GM18868 (cell line): ENCODE data around the gene UCHL5.

Experiments used
- ATAC-seq: cut with Tn5 transposase; IDR thresholded peaks from one replicate; pipeline ENCODE4 v1.9.1; 2021; ENCODE audit warnings: mild to moderate bottlenecking, moderate library complexity; ENCODE audit not compliant: unreplicated experiment

UCHL5 gene

GRCh38 chr1:192968323-192968722 lies 90.8 kb downstream of the UCHL5 start:
- ATAC-seq: no peak

- no peak for ATAC-seq
These were observed 91.3 kb downstream of the UCHL5 start for GRCh38 chr1:192967901-192968300.

DNA sequence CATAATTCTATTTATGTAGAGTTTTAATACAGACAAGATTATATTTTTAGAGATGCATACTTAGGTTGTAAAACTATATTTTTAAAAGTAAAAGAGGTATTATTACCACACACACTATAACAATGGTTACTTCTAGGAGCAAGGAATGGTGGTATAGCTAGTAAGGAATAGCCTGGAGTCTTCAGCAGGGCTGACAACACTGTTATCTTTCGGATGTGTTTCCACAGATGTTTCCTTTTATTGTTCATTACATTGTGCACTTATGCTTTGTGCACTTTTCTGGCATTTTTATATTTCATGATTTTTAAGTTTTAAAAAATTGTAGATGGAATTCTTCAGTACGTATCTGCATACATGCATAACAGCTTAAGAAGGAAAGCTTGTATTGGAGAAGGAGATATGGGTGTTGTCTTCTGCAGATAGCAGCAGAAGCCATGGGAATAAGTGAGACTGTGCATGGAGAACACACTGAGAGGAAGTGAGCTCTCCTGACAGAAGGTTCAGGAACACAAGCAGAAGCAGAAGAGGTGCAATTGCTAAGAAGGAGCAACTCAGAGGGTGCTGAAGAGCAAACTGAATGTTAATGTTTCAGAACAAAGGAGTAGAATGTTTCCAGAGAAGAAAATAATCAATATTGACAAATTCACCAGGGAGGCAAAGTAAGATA lies 91.8 kb downstream of the UCHL5 start:
- no peak for ATAC-seq

DNA sequence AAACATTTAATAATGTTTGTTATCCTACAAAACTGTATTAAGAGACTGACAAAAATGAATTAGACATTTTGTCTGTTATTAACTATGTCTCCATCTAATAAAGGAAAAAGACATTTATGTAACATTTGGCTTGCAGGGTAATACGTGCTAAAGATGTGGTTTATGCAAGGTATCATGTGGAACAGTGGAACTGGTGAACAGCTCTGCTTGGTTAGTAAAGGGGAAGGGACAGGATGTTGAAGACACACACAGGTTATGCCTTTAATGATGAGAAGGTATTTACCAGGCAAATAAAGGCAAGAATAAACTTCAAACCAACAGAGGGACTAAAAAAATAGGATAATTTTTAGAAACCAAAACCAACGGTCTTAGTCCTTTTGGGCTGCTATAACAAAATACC lies 93.1 kb downstream of the UCHL5 start:
- no peak for ATAC-seq

- ATAC-seq: no peak
These were observed 96.3 kb downstream of the UCHL5 start for GRCh38 chr1:192962901-192963300.
